Loucy (cell line): ENCODE data around the gene GULP1.

Experiments
- CTCF ChIP-seq: fragments of 200-600 bp; sonication (generic); conservative IDR thresholded peaks from 2 replicates; pipeline ENCODE4 v1.5.1; 2014; ENCODE audit warnings: mild to moderate bottlenecking, antibody characterized with exemption, low read length
- EZH2phosphoT487 ChIP-seq: fragments of 200-600 bp; IDR thresholded peaks from 2 replicates; pipeline ENCODE4 v1.6.1; 2018; ENCODE audit warnings: antibody characterized with exemption, mild to moderate bottlenecking, moderate library complexity, borderline replicate concordance

GRCh38 chr2:188309364-188309763, 17.7 kb downstream of the GULP1 start:
- TF ChIP-seq CTCF: no peak
- TF ChIP-seq EZH2phosphoT487: no peak
